OCI-LY3 (cell line): ENCODE results near the gene LYRM7.

ENCODE experiments used
- H2AFZ ChIP-seq: fragments of 200-600, 300-600 bp; shearing (Covaris generic); 2 replicates; pipeline ENCODE4 v1.6.0; 2014; ENCODE audit warnings: antibody characterized with exemption, low read depth, low read length
- H3K27ac ChIP-seq: fragments of 200-600, 300-600 bp; sonication (generic); 2 replicates; pipeline ENCODE4 v1.5.1; 2014; ENCODE audit warnings: mild to moderate bottlenecking, low read length, moderate library complexity, mixed read lengths
- H3K27me3 ChIP-seq: fragments of 200-600, 300-600 bp; sonication (generic); 2 replicates; pipeline ENCODE4 v1.6.1; 2014; ENCODE audit warnings: low read depth, low read length, mixed read lengths
- H3K36me3 ChIP-seq: fragments of 200-600, 300-600 bp; sonication (generic); replicated peaks from 2 replicates; pipeline ENCODE3; 2014; ENCODE audit warnings: low read depth, low read length, mixed read lengths
- H3K4me1 ChIP-seq: fragments of 300-600, 200-600 bp; sonication (generic); 2 replicates; pipeline ENCODE4 v1.6.1; 2014; ENCODE audit warnings: low read length, mixed read lengths
- H3K4me2 ChIP-seq: fragments of 200-600, 300-600 bp; sonication (generic); 2 replicates; pipeline ENCODE4 v1.6.1; 2014; ENCODE audit warnings: low read length, mixed read lengths
- H3K4me3 ChIP-seq: fragments of 300-600, 200-600 bp; sonication (generic); 2 replicates; pipeline ENCODE4 v1.5.1; 2014; ENCODE audit warnings: antibody characterized with exemption, mild to moderate bottlenecking, low read length, moderate library complexity
- H3K79me2 ChIP-seq: fragments of 300-600, 200-600 bp; shearing (Covaris generic); 2 replicates; pipeline ENCODE4 v1.6.1; 2014; ENCODE audit warnings: mild to moderate bottlenecking, low read length, mixed read lengths
- H3K9ac ChIP-seq: fragments of 300-600, 200-600 bp; shearing (Covaris generic); 2 replicates; pipeline ENCODE4 v1.6.0; 2014; ENCODE audit warnings: mild to moderate bottlenecking, low read length, moderate library complexity
- H3K9me3 ChIP-seq: fragments of 200-600, 300-600 bp; shearing (Covaris generic); 2 replicates; pipeline ENCODE4 v1.6.1; 2014; ENCODE audit warnings: low read length, mixed read lengths; ENCODE audit not compliant: insufficient read depth
- H4K20me1 ChIP-seq: fragments of 200-600, 300-600 bp; sonication (generic); 2 replicates; pipeline ENCODE4 v1.6.1; 2016; ENCODE audit warnings: low read length, mixed read lengths; ENCODE audit not compliant: insufficient read depth
- EZH2phosphoT487 ChIP-seq: fragments of 200-600 bp; shearing (Covaris generic); IDR thresholded peaks from 2 replicates; pipeline ENCODE4 v1.6.1; 2018; ENCODE audit warnings: antibody characterized with exemption, mixed run types, low read depth
- TF ChIP-seq, protein P1 (sequence below): fragments of 200-600, 300-600 bp; sonication (generic); IDR thresholded peaks from 2 replicates; pipeline ENCODE4 v1.5.1; 2014; ENCODE audit warnings: antibody characterized with exemption, low read length, low read depth

Gene LYRM7

DNA sequence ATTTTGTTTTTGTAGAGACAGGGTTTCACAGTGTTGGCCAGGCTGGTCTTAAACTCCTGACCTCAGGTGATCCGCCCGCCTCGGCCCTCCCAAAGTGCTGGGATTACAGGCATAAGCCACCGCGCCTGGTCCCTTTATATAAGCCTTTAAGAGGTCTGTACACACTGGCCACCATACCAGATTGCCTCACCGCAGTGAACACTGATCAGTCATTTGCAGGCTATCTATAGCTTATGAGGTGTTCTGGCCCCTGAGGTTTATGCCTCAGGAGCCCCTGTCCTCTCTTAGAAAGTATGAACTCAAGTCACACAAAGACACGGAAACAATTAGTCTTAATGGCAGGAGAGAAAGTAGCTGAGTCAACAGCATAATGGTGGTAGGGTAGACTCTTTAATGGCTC is 20.3 kb upstream of the LYRM7 start:
- TF ChIP-seq EZH2phosphoT487, result no peak
- TF ChIP-seq, protein P1, sequence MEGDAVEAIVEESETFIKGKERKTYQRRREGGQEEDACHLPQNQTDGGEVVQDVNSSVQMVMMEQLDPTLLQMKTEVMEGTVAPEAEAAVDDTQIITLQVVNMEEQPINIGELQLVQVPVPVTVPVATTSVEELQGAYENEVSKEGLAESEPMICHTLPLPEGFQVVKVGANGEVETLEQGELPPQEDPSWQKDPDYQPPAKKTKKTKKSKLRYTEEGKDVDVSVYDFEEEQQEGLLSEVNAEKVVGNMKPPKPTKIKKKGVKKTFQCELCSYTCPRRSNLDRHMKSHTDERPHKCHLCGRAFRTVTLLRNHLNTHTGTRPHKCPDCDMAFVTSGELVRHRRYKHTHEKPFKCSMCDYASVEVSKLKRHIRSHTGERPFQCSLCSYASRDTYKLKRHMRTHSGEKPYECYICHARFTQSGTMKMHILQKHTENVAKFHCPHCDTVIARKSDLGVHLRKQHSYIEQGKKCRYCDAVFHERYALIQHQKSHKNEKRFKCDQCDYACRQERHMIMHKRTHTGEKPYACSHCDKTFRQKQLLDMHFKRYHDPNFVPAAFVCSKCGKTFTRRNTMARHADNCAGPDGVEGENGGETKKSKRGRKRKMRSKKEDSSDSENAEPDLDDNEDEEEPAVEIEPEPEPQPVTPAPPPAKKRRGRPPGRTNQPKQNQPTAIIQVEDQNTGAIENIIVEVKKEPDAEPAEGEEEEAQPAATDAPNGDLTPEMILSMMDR, result no peak
- H3K4me1 ChIP-seq, result no peaks in the 10 kb centered on the region
- no peak overlapping the region for H3K9ac ChIP-seq
- H3K27ac ChIP-seq, result no peak overlapping the region
- no peaks in the 10 kb centered on the region for H3K9me3 ChIP-seq
- no peak overlapping the region for H2AFZ ChIP-seq
- no peaks in the 10 kb centered on the region for H3K79me2 ChIP-seq
- no peaks in the 10 kb centered on the region for H3K36me3 ChIP-seq
- no peaks in the 10 kb centered on the region for H3K27me3 ChIP-seq
- no peaks in the 10 kb centered on the region for H4K20me1 ChIP-seq
- H3K4me2 ChIP-seq, result no peak overlapping the region
- no peak overlapping the region for H3K4me3 ChIP-seq

DNA sequence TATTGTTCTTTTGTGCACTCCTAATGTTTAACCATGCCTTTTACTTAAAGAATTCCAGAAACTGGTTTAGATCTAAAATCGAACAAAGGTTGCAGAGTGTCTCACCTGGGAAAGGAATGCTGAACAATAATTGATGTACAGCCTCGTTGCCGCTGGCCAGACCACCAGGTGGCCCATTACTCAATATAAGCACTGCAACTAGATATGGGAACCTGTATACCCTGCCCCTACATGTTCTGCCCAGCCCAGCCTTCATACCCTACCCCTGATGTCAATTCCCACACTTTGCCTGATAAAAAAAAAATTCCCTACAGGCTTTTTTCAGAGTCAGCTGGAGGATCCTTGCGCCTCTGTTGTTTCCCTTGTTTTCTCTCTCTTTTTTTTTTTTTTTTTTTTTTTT is 19.5 kb upstream of the LYRM7 start:
- H3K4me2 ChIP-seq, result no peak overlapping the region
- H3K79me2 ChIP-seq, result no peaks in the 10 kb centered on the region
- TF ChIP-seq, protein P1, result no peak
- no peak for TF ChIP-seq EZH2phosphoT487
- no peak overlapping the region for H2AFZ ChIP-seq
- no peaks in the 10 kb centered on the region for H3K36me3 ChIP-seq
- no peaks in the 10 kb centered on the region for H3K4me1 ChIP-seq
- H3K9me3 ChIP-seq, result no peaks in the 10 kb centered on the region
- H3K27me3 ChIP-seq, result no peaks in the 10 kb centered on the region
- no peak overlapping the region for H3K27ac ChIP-seq
- H3K4me3 ChIP-seq, result no peak overlapping the region
- H4K20me1 ChIP-seq, result no peaks in the 10 kb centered on the region
- H3K9ac ChIP-seq, result no peak overlapping the region

DNA sequence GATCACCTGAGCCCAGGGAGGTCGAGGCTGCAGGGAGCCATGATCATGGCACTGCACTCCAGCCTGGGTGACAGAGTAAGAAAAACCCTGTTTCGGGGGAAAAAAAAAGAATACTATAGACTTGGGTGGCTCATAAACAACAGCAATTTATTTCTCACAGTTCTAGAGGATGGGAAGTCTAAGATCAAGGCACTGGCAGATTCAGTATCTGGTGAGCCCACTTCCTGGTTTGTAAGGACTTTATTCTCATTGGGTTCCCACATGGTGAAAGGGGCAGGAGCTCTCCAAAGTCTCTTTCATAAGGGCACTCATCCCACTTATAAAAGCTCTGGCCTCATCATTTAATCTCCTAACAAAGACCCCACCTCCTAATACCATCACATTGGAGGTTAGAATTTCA is 14.4 kb upstream of the LYRM7 start:
- no peaks in the 10 kb centered on the region for H3K4me1 ChIP-seq
- H2AFZ ChIP-seq, result no peak overlapping the region
- H3K4me2 ChIP-seq, result no peak overlapping the region
- H3K4me3 ChIP-seq, result no peak overlapping the region
- H3K27ac ChIP-seq, result no peak overlapping the region
- H3K9ac ChIP-seq, result no peak overlapping the region
- H3K36me3 ChIP-seq, result peaks cover 22% of the 10 kb centered on the region
- TF ChIP-seq, protein P1, result no peak
- TF ChIP-seq EZH2phosphoT487, result no peak
- H4K20me1 ChIP-seq, result no peaks in the 10 kb centered on the region
- H3K9me3 ChIP-seq, result no peaks in the 10 kb centered on the region
- no peaks in the 10 kb centered on the region for H3K27me3 ChIP-seq
- peaks cover 20% of the 10 kb centered on the region for H3K79me2 ChIP-seq

DNA sequence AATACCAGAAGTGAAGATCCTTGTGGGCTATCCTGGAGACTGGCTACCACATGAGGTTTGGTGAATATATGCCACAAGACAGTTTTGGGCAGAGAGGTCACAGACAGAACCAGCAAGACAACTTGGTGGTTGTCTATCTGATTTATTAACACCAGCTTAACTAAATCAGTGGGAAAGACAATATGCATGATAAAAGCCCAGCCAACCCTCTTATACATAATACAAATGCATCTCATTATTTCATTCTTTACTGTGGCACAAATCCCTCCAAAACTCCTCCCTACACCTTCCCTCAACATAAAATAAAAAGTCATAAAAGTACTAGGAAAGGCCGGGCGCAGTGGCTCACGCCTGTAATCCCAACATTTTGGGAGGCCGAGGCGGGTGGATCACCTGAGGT is 13.8 kb upstream of the LYRM7 start:
- Histone ChIP-seq H3K9ac (no peak overlapping the region), H3K9me3 (no peaks in the 10 kb centered on the region), H3K27ac (no peak overlapping the region), H3K27me3 (no peaks in the 10 kb centered on the region), H3K79me2 (peaks cover 26% of the 10 kb centered on the region), H3K36me3 (peaks cover 22% of the 10 kb centered on the region), H2AFZ (no peak overlapping the region), H4K20me1 (no peaks in the 10 kb centered on the region), H3K4me1 (no peaks in the 10 kb centered on the region), H3K4me3 (no peak overlapping the region), H3K4me2 (no peak overlapping the region)
- no peak for TF ChIP-seq EZH2phosphoT487
- TF ChIP-seq, protein P1, result no peak
